BE2C (cell line): ENCODE results near the gene ESF1.

Experiments
- DNase-seq: peaks from one replicate; pipeline ENCODE4 v3.0.0-alpha.2; 2020
- H3K27me3 ChIP-seq: fragments of 250-450 bp; sonication (Bioruptor Pico); 2 replicates; pipeline ENCODE4 v1.5.1; 2020; ENCODE audit warnings: mild to moderate bottlenecking
- H3K36me3 ChIP-seq: fragments of 250-450 bp; sonication (Bioruptor Pico); 2 replicates; pipeline ENCODE4 v1.5.1; 2020; ENCODE audit warnings: mild to moderate bottlenecking
- H3K4me1 ChIP-seq: fragments of 250-450 bp; sonication (Bioruptor Pico); 2 replicates; pipeline ENCODE4 v1.5.1; 2020
- H3K4me3 ChIP-seq: 2 replicates; pipeline ENCODE4 v1.5.1; 2011; ENCODE audit warnings: low read depth, low read length
- H3K9me3 ChIP-seq: fragments of 250-450 bp; sonication (Bioruptor Pico); 2 replicates; pipeline ENCODE4 v1.5.1; 2020
- TF ChIP-seq, protein P1 (sequence below): IDR thresholded peaks from 2 replicates; pipeline ENCODE4 v1.5.1; 2012; ENCODE audit warnings: mild to moderate bottlenecking, low read depth, low read length

The ESF1 gene

DNA sequence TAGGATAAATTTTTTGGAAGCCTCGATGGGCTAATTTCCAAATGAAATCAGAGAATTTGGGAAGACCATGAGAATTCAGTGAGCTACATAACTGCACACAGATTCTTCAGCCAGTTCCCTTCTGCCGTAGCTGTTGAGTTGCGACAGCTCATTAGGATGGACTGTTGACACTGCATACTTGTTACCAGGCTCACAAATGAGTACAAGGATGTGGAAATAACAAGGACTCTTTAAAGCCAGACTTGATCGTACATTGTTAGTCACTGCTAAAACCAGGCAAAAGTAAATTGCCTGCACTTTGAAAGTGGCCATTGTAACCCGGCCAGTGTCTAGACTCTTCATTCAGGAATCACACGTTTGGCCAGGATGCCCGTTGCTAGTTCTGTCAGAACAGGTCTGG lies 37.2 kb upstream of the ESF1 start:
- H3K4me1 ChIP-seq: no peaks in the 10 kb centered on the region
- H3K9me3 ChIP-seq: no peaks in the 10 kb centered on the region; the same call in 1 of the 2 replicates
- TF ChIP-seq, protein P1, sequence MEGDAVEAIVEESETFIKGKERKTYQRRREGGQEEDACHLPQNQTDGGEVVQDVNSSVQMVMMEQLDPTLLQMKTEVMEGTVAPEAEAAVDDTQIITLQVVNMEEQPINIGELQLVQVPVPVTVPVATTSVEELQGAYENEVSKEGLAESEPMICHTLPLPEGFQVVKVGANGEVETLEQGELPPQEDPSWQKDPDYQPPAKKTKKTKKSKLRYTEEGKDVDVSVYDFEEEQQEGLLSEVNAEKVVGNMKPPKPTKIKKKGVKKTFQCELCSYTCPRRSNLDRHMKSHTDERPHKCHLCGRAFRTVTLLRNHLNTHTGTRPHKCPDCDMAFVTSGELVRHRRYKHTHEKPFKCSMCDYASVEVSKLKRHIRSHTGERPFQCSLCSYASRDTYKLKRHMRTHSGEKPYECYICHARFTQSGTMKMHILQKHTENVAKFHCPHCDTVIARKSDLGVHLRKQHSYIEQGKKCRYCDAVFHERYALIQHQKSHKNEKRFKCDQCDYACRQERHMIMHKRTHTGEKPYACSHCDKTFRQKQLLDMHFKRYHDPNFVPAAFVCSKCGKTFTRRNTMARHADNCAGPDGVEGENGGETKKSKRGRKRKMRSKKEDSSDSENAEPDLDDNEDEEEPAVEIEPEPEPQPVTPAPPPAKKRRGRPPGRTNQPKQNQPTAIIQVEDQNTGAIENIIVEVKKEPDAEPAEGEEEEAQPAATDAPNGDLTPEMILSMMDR: no peak
- DNase-seq: no peak
- H3K36me3 ChIP-seq: peaks cover 15% of the 10 kb centered on the region
- peaks cover 7% of the 10 kb centered on the region for H3K27me3 ChIP-seq
- H3K4me3 ChIP-seq: no peak overlapping the region

DNA sequence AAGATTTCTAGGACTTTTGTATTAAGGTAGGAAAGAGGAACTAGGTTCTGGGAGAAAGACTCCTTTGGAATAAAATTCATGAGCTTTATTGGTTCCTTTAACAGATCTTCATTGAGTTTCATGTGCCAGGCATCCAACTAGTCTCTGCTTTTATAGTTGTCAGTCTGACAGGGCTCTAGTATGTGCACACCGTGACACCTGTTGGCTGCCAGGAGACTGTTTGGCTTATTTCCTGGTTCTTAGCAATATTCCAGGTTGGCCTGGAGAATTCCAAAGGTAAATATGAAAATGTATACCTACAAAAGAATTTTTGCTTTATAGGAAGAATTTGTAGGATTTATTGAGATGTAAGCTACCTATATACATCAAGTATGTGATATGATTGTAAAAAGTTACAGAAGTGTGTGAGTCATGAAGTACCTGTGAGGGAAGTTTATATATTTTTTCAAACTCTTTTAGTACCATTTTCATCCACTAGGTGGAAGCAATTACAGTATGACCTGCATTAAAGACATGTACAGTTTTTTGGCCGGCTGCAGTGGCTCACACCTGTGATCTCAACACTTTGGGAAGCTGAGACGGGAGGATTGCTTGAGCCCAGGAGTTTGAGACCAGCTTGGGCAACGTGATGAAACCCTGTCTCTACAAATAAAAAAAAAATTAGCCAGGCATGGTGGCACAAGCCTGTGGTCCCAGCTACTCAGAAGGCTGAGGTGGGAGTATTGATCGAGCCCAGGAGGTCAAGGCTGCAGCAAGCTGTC lies 35.3 kb upstream of the ESF1 start:
- H3K36me3 ChIP-seq: peaks cover 29% of the 10 kb centered on the region
- H3K4me1 ChIP-seq: no peaks in the 10 kb centered on the region
- TF ChIP-seq, protein P1: peak; percentile 56
- H3K27me3 ChIP-seq: no peaks in the 10 kb centered on the region
- peak; percentile 18 for DNase-seq
- no peaks in the 10 kb centered on the region; the same call in 1 of the 2 replicates for H3K9me3 ChIP-seq
- H3K4me3 ChIP-seq: no peak overlapping the region

DNA sequence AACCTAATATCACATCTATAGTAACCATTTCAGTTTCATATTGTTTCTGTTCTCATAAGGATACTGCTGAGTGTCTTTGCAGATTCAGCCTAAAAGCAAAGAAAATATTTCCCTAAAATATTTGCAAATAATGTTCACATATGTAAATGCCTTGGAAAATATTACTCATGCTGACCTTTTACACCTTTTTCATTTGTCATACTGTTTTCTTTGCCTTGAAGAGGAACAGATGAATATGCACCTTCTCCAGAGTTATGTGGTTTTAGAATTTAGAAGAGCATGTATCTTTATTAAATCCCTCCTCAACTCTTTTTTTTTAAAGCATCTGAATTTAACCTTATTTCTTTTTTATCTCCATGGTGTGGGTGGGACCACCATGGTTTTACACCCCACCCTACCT lies 32.6 kb upstream of the ESF1 start:
- Histone ChIP-seq H3K9me3 (no peaks in the 10 kb centered on the region; the same call in none of the 2 replicates), H3K4me1 (no peaks in the 10 kb centered on the region), H3K27me3 (no peaks in the 10 kb centered on the region), H3K36me3 (peaks cover 54% of the 10 kb centered on the region), H3K4me3 (no peak overlapping the region)
- DNase-seq: no peak
- TF ChIP-seq, protein P1: no peak

DNA sequence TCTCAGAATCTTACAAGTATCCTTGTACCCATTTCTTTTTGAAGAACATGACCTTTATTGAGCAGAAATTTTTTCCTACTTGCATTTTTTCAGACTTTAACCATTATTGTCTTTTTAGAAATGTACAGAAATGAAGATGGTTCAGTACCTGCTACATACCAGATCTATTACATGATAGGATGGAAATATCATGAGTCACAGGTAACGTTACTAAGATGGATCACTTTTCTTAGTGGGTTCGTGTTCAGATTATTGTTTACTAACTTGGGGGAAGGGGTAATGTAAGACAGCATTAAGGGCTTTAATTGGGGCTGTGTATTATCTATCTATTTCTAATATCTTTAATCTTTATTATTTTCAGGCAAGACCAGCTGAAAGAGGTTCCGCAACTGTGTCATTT lies 32.0 kb upstream of the ESF1 start:
- no peak for DNase-seq
- Histone ChIP-seq H3K4me3 (no peak overlapping the region), H3K27me3 (no peaks in the 10 kb centered on the region), H3K4me1 (no peaks in the 10 kb centered on the region), H3K9me3 (no peaks in the 10 kb centered on the region; the same call in none of the 2 replicates), H3K36me3 (peaks cover 60% of the 10 kb centered on the region)
- TF ChIP-seq, protein P1: no peak

DNA sequence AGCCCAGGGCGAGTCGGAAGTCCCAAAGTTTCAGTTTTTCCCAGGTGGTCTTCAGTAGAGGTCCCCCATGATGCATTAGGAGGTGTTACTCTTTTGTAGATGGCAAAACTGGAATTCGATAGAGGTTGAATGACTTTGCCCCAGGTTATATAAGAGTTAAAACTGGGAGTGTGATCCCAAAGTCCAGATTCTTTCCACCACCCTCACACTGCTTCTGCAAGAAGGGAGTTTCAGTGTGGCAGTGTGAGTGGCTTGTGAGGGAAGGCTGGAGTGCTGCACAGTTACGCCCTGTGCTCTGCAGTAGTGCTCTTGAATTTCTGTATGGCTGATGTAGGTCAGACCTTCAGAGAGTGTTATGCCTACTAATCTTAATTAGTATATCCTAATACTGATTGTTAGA lies 30.0 kb upstream of the ESF1 start:
- DNase-seq: no peak
- no peaks in the 10 kb centered on the region for H3K4me1 ChIP-seq
- H3K36me3 ChIP-seq: peaks cover 81% of the 10 kb centered on the region
- TF ChIP-seq, protein P1: no peak
- no peaks in the 10 kb centered on the region for H3K27me3 ChIP-seq
- no peaks in the 10 kb centered on the region; the same call in 1 of the 2 replicates for H3K9me3 ChIP-seq
- H3K4me3 ChIP-seq: no peak overlapping the region

DNA sequence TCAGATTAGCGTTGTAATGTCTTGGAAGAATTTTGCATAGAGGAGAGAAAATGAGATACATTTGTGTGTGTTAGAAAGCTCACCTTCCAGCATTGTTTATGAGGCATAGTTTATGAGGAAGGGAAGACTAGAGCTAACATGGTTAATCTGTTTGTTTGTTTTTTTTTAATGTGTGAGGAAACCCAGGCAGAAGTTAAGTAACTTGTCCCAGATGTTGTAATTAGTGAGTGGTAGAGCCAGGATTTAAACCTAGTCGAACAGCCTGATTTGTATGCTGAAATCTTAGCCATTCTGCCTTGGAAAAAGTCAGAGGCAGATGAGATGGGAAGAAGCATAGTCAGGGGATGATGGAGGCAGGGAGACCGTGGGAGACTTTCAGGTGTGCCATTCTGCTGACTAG lies 29.2 kb upstream of the ESF1 start:
- peaks cover 88% of the 10 kb centered on the region for H3K36me3 ChIP-seq

More for the DNA sequence above, 29.2 kb upstream of the ESF1 start:
- H3K4me1 ChIP-seq: no peaks in the 10 kb centered on the region
- H3K4me3 ChIP-seq: no peak overlapping the region
- H3K9me3 ChIP-seq: no peaks in the 10 kb centered on the region; the same call in 1 of the 2 replicates
- no peaks in the 10 kb centered on the region for H3K27me3 ChIP-seq
- TF ChIP-seq, protein P1: no peak
- no peak for DNase-seq
